ENCODE data around the gene MUC5AC.
"Not testable (repeated sequence)": the region's sequence is repeated elsewhere in the genome, so short reads cannot be mapped to it uniquely, and the experiment has no call there.

The MUC5AC gene

DNA sequence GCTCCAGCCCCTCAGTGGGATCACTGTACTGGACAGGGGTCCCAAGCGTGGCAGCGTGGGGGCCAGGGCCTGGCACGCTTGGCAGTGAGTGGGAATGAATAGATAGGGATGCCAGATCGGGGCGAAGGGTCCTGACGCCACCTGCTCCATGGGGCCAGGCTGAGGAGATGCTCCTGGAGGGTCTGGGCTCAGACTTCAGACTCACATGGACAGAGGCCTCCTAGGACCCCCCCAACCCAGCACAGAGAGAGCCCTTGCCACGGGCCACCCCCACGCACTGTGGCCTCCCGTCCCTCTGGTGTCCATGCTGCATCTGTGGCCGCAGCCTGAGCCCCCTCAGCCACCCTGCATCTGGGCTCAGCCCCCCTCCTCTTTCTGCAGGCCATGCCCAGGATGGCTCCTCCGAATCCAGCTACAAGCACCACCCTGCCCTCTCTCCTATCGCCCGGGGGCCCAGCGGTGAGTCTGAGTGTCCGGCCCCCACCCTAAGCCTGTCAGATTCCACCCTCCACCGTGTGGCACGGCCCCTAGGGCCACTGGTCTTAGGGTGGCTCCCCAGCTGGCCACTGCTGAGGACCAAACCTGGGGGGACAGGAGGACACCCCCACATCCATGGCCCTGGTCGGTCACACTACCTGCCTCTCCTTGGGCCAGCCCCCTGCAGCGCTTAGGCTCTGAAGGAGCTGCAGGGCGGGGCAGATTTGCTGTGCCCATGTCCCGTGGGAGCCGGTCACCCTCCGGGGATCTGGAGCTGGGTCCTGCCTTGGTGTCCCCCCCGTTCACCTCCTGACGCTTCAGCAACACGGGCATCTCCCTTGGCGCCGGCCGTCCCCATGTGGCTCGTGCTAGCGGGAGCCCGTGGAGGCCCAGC, 2.7 kb downstream of the MUC5AC start:
- no peak overlapping the region for H3K4me3 ChIP-seq (ENCODE audit: low read depth, low read length)
- no peak for DNase-seq (ENCODE audit: low read depth)
- no peak for TF ChIP-seq CTCF (IDR thresholded peaks at IDR 0.05; ENCODE audit: insufficient read depth, low read depth, low read length, missing control alignments)

GRCh38 chr11:1161410-1162137, 3.8 kb downstream of the MUC5AC start:
- DNase-seq (ENCODE audit: low read depth), result no peak

GRCh38 chr11:1162138-1162475, 4.4 kb downstream of the MUC5AC start:
- TF ChIP-seq CTCF (IDR thresholded peaks at IDR 0.05; ENCODE audit: insufficient read depth, low read depth, low read length, missing control alignments), result no peak
- no peak overlapping the region for H3K4me3 ChIP-seq (ENCODE audit: low read depth, low read length)
- no peak for DNase-seq (ENCODE audit: low read depth)

More at GRCh38 chr11:1161410-1162137, 3.8 kb downstream of the MUC5AC start:
- H3K4me3 ChIP-seq (ENCODE audit: low read depth, low read length), result no peak overlapping the region
- no peak for TF ChIP-seq CTCF (IDR thresholded peaks at IDR 0.05; ENCODE audit: insufficient read depth, low read depth, low read length, missing control alignments)

DNA sequence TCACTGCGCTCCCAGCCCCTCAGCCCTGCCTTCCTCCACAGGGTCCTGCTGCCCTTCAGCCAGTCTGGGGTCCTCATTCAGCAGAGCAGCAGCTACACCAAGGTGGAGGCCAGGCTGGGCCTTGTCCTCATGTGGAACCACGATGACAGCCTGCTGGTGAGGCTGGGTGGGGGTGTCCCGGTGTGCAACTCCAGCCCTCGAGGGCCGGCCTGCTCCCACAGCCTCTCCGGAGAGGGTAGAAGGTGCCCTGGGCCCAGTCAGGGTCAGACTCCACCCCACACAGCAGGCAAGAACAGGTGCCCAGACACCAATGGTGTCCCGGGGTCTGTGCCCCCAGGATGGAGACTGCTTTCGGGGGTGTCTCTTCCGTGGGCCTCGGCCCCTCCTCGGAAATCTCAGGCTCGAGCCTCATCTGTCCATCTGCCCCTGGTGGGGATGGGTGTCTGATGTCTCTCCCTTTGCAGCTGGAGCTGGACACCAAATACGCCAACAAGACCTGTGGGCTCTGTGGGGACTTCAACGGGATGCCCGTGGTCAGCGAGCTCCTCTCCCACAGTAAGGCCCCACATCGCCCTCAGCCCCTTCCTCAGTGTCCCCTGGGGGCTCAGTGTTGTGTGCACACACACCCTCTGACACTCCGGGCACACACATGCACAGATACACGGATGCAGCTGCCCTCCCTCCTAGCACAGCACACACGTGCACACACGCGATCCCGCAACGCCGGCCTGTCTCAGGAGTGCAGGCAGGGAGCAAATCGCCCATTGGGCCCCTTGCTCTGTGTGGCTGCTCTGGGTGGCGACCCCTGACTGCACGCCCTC, 4.9 kb downstream of the MUC5AC start:
- no peak for DNase-seq (ENCODE audit: low read depth)
- TF ChIP-seq CTCF (IDR thresholded peaks at IDR 0.05; ENCODE audit: insufficient read depth, low read depth, low read length, missing control alignments), result no peak
- no peak overlapping the region for H3K4me3 ChIP-seq (ENCODE audit: low read depth, low read length)

- DNase-seq (ENCODE audit: low read depth), result no peak
- no peak for TF ChIP-seq CTCF (IDR thresholded peaks at IDR 0.05; ENCODE audit: insufficient read depth, low read depth, low read length, missing control alignments)
- H3K4me3 ChIP-seq (ENCODE audit: low read depth, low read length), result no peak overlapping the region
Measured at GRCh38 chr11:1163321-1163910, 5.7 kb downstream of the MUC5AC start.

DNA sequence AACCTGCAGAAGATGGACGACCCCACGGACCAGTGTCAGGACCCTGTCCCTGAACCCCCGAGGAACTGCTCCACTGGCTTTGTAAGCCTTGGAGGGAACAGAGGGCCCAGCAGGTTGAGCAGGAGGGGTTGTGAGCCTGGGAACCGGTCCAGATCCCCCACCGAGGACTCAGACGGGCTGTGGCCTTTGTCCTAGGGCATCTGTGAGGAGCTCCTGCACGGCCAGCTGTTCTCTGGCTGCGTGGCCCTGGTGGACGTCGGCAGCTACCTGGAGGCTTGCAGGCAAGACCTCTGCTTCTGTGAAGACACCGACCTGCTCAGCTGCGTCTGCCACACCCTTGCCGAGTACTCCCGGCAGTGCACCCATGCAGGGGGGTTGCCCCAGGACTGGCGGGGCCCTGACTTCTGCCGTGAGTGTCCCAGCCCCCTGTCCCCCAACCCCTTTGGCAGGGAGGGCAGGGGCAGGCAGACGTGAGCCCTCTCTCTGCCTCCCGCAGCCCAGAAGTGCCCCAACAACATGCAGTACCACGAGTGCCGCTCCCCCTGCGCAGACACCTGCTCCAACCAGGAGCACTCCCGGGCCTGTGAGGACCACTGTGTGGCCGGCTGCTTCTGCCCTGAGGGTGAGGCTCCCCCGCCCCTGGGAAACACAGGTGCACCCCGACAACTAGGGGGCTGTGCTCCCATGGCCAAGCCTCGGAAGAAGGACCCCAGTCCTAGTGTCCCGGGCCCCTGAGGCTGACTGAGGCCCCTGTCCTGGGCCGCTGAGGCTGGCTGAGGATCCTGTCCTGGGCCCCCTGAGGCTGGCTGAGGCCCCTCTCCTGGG, 6.4 kb downstream of the MUC5AC start:
- TF ChIP-seq CTCF (IDR thresholded peaks at IDR 0.05; ENCODE audit: insufficient read depth, low read depth, low read length, missing control alignments), result no peak
- DNase-seq (ENCODE audit: low read depth), result no peak
- H3K4me3 ChIP-seq (ENCODE audit: low read depth, low read length), result no peak overlapping the region

DNA sequence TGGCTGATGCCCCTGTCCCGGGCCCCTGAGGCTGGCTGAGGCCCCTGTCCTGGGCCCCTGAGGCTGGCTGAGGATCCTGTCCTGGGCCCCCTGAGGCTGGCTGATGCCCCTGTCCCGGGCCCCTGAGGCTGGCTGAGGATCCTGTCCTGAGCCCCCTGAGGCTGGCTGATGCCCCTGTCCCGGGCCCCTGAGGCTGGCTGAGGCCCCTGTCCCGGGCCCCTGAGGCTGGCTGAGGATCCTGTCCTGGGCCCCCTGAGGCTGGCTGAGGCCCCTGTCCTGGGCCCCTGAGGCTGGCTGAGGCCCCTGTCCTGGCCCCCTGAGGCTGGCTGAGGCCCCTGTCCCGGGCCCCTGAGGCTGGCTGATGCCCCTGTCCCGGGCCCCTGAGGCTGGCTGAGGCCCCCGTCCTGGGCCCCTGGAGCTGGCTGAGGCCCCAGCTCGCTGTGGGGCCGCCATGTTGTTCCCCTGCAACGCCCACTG, 7.1 kb downstream of the MUC5AC start:
- not testable (repeated sequence) for H3K4me3 ChIP-seq (ENCODE audit: low read depth, low read length); DNase-seq (ENCODE audit: low read depth)

All from GM12865 (cell line).